NK-92 (cell line): Measurements from ENCODE around the gene AKNAD1.

Source experiments
- DNase-seq: peaks from one replicate; lab custom pipeline; 2025; ENCODE audit not compliant: unreplicated experiment; lab: John Stamatoyannopoulos, UW

The AKNAD1 gene

GRCh38 chr1:108865316-108865910 lies 8.5 kb upstream of the AKNAD1 start:
- DNase-seq: no peak

GRCh38 chr1:108863984-108864383 lies 7.1 kb upstream of the AKNAD1 start:
- DNase-seq: no peak

GRCh38 chr1:108862698-108863477 lies 6.0 kb upstream of the AKNAD1 start:
- no peak for DNase-seq

- no peak for DNase-seq
Observed at GRCh38 chr1:108862017-108862610, 5.2 kb upstream of the AKNAD1 start.

GRCh38 chr1:108861566-108861965 lies 4.7 kb upstream of the AKNAD1 start:
- no peak for DNase-seq

GRCh38 chr1:108860190-108860907 lies 3.5 kb upstream of the AKNAD1 start:
- DNase-seq: no peak

- no peak for DNase-seq
Observed at GRCh38 chr1:108858230-108858950, 1.5 kb upstream of the AKNAD1 start.

- DNase-seq: no peak
Observed at GRCh38 chr1:108854221-108855019, 2.5 kb downstream of the AKNAD1 start.

- no peak for DNase-seq
Observed at GRCh38 chr1:108852221-108852975, 4.5 kb downstream of the AKNAD1 start.

GRCh38 chr1:108851567-108851966 lies 5.3 kb downstream of the AKNAD1 start:
- DNase-seq: no peak

GRCh38 chr1:108850929-108851328 lies 6.0 kb downstream of the AKNAD1 start:
- DNase-seq: no peak

- DNase-seq: no peak
Observed at GRCh38 chr1:108848806-108849205, 8.1 kb downstream of the AKNAD1 start.

GRCh38 chr1:108847494-108847893 lies 9.4 kb downstream of the AKNAD1 start:
- no peak for DNase-seq

- DNase-seq: no peak
Observed at GRCh38 chr1:108845991-108846390, 10.9 kb downstream of the AKNAD1 start.

- DNase-seq: no peak
Observed at GRCh38 chr1:108845446-108845845, 11.4 kb downstream of the AKNAD1 start.

- no peak for DNase-seq
Observed at GRCh38 chr1:108843390-108844137, 13.3 kb downstream of the AKNAD1 start.

GRCh38 chr1:108842525-108843181 lies 14.2 kb downstream of the AKNAD1 start:
- no peak for DNase-seq

GRCh38 chr1:108841703-108842102 lies 15.2 kb downstream of the AKNAD1 start:
- no peak for DNase-seq
